ENCODE measurements around the gene TARS2.
A peak's percentile ranks its signal among the peaks of the same experiment; 100 is the strongest.

Gene TARS2

GRCh38 chr1:150508982-150509381, 21.8 kb downstream of the TARS2 start:
- no peak for DNase-seq (ENCODE audit: low read depth)

DNA sequence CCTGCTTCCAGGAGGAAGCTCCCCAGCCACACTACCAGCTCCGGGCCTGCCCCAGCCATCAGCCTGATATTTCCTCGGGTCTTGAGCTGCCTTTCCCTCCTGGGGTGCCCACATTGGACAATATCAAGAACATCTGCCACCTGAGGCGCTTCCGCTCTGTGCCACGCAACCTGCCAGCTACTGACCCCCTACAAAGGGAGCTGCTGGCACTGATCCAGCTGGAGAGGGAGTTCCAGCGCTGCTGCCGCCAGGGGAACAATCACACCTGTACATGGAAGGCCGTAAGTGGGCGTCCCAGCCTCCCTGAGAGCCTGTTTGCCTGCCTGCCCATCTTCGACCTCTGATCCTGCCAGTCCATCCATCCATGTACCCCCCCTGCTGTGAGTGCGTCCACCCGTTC, 24.3 kb downstream of the TARS2 start:
- no peak for DNase-seq (ENCODE audit: low read depth)

GRCh38 chr1:150511985-150512660, 24.9 kb downstream of the TARS2 start:
- no peak for DNase-seq (ENCODE audit: low read depth)

DNA sequence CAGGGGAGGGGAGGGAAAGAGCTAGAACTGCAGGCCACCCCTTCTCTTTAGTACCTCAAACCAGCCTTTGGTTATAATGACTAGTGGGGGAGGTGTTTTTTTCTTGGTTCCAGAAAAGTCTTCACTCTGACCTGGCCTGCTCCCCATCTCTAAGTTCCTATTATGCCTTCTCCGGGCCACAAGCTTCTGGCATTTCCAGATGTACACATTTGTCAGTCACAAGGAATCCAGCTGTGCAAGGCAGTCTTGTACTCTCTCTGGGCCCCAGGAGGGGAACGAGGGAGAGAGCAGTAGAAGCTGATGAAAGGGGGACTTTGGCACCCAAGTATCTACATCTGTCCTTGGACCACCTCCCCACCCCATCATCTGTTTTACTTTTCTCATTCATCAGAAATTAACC, 25.6 kb downstream of the TARS2 start:
- DNase-seq (ENCODE audit: low read depth): no peak

DNA sequence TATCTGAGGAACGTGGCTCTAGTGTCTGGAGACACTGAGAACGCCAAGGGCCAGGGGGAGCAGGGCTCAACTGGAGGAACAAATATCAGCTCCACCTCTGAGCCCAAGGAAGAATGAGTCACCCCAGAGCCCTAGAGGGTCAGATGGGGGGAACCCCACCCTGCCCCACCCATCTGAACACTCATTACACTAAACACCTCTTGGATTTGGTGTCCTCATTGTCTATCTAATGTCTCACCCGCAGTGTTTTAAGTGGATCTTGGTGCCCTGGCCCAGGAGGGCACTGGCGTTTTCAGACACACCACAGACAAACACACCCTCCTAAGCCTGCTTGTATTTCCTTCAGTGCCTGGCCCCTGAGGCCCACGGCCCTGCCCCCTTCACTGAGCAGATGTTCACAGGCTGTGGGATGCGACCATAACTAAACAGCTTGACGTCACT, 26.2 kb downstream of the TARS2 start:
- no peak for DNase-seq (ENCODE audit: low read depth)

GRCh38 chr1:150514260-150514659, 27.0 kb downstream of the TARS2 start:
- DNase-seq (ENCODE audit: low read depth): no peak

DNA sequence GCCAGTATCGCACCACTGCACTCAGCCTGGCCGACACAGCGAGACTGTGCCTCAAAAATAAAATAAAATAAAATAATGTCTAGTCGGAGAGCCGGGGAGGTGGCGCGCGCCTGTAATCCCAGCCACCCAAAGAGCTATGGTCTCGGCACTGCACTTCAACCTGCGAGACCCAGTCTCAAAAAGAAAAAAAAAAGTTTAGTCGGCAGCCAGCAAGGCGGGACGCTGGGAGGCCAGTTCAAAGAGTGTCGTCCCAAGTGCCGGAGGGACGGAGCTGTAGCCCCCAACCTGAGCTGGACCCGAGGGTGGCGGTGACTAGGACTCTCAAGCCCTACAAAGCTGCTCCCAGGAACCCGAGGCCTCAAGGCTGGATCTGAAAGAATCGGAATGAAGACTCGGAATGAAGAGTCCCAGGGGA, 27.7 kb downstream of the TARS2 start:
- DNase-seq (ENCODE audit: low read depth): no peak

GRCh38 chr1:150515328-150516049, 28.3 kb downstream of the TARS2 start, which contains the start of gene FALEC:
Gene FALEC, plus strand, starts transcription at chr1:150515752.
- peak; percentile 86 for DNase-seq (ENCODE audit: low read depth)

DNA sequence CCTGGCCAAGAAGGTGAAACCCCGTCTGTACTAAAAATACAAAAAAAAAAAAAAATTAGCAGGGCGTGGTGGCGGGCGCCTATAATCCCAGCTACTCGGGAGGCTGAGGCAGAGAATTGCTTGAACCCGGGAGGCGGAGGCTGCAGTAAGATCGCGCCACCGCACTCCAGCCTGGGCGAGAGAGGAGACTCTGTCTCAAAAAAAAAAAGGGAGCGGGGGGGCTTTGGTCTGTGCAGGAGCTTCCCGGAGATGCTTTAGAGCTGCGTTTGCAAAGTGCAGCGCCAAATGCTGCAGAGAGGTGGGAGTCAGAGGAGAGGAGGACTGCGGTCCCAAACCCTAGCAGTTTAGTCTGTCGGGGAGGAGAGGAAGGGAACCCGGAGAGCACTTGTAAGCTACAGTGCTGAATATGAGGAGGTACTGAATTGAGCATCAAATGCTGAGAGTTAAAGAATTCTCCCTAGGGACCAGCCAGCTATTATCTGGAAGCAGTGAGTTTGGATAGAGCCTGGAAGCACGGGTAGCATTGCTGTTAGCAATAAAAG, 28.9 kb downstream of the TARS2 start:
- DNase-seq (ENCODE audit: low read depth): no peak

DNA sequence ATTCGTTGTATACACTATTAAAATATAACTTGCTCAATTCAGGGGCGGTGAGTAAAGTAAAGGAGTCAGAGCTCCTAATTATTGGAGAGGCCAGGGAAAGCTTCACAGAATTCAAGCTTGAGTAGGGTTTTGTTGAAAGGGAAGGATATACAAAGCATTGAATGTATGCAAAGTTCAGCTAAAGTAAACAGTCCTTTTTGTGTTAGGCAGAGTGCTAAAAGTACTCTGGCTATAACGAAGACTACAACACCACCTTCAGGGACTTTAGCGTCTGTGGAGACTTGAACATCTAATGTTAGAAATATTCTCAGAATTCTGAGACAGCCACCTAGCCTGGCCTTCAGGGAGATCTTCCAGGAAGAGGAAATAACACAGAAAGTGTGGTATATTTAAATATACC, 29.4 kb downstream of the TARS2 start:
- DNase-seq (ENCODE audit: low read depth): no peak

DNA sequence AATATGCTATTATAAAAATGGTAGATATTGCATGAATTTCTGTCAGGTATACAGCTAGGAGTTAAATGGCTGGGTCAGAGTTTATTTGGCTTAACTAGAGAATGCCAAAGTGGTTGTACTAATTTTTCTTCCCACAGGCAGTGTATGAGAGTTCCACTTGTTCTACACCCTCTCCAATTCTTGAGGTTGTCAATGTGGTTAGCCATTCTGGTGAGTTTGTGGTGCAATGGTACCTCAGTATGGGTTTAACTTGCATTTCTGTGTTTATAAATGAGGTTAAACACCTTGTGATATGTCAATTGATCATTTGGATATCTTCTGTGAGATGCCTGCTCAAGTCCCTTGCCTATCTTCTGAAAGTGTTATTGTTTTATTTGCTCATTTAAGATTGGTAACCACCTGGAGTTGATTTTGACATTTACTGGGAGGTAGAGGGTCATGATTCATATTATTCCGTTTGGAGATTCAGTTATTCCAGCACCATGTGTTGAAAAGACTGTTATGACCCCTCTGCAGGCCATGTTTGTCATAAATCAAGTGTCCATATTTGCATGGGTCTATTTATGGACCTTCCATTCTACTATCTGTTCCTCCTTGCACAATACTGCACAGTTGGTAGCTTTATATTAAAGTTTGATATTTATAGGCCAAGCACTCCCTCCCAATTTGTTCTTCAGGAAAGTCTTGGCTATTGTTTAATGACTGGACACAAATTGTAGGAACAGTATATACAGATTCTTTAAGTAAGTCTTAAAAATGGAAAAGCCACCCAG, 34.2 kb downstream of the TARS2 start:
- no peak for DNase-seq (ENCODE audit: low read depth)

GRCh38 chr1:150525348-150525747, 38.1 kb downstream of the TARS2 start:
- no peak for DNase-seq (ENCODE audit: low read depth)

- DNase-seq (ENCODE audit: low read depth): no peak
These were observed 41.0 kb downstream of the TARS2 start for GRCh38 chr1:150528196-150528595.

GRCh38 chr1:150529017-150529416, 41.8 kb downstream of the TARS2 start:
- DNase-seq (ENCODE audit: low read depth): no peak

- DNase-seq (ENCODE audit: low read depth): no peak
These were observed 43.4 kb downstream of the TARS2 start for GRCh38 chr1:150530491-150531159.

DNA sequence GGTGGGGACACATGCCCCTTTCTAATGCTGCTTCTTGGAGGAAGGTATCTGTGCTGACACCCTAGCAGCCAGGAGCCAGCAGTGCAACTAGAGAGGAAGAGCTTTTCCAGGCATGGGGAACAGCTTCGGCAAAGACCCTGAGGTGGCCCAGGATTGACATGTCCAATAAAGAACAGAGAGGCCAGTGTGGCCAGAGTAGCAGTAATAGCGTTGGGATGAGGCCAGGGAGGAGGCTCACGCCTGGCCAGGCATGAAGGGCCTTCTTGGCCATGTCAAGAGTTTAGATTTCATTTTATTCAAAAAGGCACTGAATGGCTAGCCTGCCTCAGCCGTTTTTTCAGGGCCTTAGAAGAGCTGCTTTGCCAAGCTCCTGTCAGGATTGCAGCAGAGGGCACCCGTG, 45.6 kb downstream of the TARS2 start:
- DNase-seq (ENCODE audit: low read depth): no peak

DNA sequence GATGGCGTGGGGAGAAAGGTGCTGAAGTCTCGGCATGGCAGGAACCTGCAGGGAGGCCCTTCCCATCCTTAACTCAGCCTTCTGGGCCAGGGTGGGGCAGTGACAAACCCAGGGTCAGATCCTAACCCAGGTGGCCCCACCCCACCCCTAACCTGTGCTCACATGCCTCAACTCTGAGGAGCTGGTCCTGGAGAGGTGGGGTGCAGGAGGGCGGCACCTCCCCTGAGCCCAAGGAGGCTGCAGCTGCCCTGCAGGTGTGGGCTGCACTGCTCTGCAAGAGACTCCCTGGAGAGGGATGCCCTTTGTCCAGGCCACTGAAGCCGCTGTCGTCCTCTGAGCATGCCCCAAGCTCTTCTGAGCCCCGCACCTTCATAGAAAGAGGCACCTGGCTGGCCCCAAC, 46.8 kb downstream of the TARS2 start:
- no peak for DNase-seq (ENCODE audit: low read depth)

- no peak for DNase-seq (ENCODE audit: low read depth)
These were observed 48.5 kb downstream of the TARS2 start for GRCh38 chr1:150535511-150536287.

DNA sequence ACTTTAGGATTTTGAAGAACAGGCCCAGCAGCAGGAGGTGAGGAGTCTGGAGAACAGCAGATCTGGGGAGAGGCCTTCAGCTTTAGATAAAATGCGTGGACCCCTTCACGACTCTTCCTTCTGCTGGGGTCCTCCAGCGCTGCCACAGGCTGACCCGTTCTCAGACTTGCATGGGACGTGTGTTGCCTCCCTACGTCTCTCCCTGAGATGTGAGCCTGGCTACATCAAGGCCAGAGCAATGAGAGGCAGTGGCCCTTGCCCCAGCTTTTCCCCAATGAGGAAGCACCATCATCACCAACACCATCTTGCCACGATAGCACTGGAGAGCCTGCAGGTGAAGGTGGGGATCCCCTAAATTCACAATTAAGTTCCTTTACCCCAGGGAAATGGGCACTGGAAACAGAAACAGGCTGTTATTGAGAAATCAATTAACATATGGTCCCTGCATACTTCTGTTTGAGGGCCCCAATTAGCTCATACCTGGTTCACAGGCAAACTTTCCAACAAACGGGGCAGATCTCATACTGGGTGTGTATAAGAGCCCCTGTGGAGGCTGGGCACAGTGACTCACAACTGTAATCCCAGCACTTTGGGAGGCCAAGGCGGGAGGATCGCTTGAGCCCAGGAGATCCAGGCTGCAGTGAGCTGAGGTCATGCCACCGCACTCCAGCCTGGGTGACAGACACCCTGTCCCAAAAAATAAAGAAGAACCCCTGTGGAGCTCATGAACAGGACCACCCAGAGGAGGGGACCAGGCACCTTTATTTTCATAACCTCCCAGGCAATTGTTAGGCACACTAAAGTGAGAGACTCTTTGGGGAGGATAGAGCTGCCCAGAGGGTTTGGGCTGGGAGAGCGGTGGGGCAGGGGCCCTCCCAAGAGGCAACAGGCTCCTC, 49.9 kb downstream of the TARS2 start:
- DNase-seq (ENCODE audit: low read depth): no peak
